Epithelial cell of proximal tubule (primary cell): ENCODE data around the gene SLC25A44. TPM values are rescaled to one million over a fixed set of nuclear protein-coding genes. Genes with fewer than 3 reads are reported as not detected.

Experiments
- DNase-seq: peaks from one replicate; pipeline ENCODE4 v3.0.0-alpha.2; 2011; ENCODE audit warnings: low read depth
- H3K4me3 ChIP-seq: 2 replicates; pipeline ENCODE4 v1.5.1; 2011; ENCODE audit warnings: low read depth, mild to moderate bottlenecking, low read length
- CTCF ChIP-seq: conservative IDR thresholded peaks from 2 replicates; pipeline ENCODE4 v1.5.1; 2012; ENCODE audit warnings: low read depth, mild to moderate bottlenecking, low read length
- total RNA-seq: library from RNA; depleted of rRNA; stranded (reverse); fragments of >200 nt; gene quantifications from 2 replicates; pipeline ENCODE4 v1.2.3, GENCODE V29; 2015

Gene SLC25A44
- total RNA-seq, 1 donor from 2014 or later, result 7.4 TPM

- H3K4me3 ChIP-seq, result no peak overlapping the region
- no peak for TF ChIP-seq CTCF
- DNase-seq, result no peak
Observed at GRCh38 chr1:156220226-156220625, 26.3 kb downstream of the SLC25A44 start.

DNA sequence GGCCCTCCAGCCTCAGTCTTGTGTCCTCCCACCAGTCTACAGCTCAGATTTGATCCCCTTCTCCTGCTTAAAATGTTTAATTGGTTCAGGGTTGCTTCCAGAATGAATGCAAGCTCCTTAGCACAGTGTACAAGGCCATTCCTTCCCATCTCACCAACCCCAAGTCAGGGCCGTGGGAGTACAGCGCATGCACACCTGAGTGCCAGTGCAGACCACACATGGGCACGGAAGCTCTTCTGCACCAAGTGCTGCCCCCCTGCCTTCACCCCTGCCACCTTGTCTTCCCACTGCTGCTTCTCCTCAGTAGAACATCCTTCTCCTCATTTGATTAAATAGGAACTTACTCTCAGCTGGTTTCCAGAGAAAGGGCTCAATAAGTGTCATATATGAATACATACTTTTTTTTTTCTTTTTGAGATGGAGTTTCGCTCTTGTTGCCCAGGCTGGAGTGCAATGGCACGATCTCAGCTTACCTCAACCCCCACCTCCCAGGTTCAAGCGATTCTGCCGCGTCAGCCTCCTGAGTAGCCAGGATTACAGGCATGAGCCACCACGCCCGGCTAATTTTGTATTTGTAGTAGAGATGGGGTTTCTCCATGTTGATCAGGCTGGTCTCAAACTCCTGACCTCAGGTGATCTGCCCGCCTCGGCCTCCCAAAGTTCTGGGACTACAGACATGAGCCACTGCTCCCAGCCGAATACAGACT is 28.2 kb downstream of the SLC25A44 start:
- no peak for TF ChIP-seq CTCF
- H3K4me3 ChIP-seq, result no peak overlapping the region
- no peak for DNase-seq

- H3K4me3 ChIP-seq, result no peak overlapping the region
- DNase-seq, result no peak
- no peak for TF ChIP-seq CTCF
Observed at GRCh38 chr1:156225677-156226014, 31.7 kb downstream of the SLC25A44 start.

DNA sequence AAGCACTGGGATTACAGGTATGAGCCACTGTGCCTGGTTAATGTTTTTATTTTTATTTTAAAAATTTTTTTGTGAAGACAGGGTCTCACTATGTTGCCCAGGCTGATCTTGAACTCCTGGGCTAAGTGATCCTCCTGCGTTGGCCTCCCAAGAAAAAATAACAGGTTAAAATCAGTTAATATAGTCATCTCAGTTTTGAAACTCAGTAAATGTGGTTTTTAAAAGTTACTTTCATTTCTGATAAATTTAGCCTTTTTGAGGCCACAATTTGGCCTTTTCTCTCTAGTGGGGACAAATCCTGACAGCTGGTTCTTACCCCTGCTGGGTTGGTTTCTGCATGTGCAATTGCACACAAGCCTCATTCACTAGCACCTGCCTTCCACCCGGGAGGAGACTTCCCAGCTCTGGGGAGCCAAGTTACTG is 32.2 kb downstream of the SLC25A44 start:
- H3K4me3 ChIP-seq, result no peak overlapping the region
- no peak for DNase-seq
- TF ChIP-seq CTCF, result no peak

DNA sequence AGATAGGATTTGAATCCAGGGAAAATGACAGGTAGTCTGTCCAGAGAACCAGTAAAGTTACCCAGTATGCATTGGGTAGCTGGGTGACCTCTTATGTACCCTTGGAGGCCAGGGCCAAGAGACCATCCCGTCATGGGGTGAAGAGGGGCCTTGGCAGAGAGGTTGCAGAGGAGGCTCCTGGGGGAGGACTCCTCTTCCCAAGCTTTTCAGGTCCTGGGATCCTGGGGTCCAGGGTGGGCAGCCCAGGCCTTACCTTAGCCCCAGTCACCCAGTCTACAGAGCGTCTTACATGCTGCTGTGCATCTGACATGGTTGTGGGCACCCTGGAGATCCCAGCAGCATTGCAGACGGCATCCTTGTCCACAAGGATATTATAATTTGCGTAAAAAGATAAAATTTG is 32.9 kb downstream of the SLC25A44 start:
- no peak overlapping the region for H3K4me3 ChIP-seq
- no peak for DNase-seq
- no peak for TF ChIP-seq CTCF

GRCh38 chr1:156228501-156228900 is 34.6 kb downstream of the SLC25A44 start:
- no peak for TF ChIP-seq CTCF
- H3K4me3 ChIP-seq, result no peak overlapping the region
- DNase-seq, result no peak

DNA sequence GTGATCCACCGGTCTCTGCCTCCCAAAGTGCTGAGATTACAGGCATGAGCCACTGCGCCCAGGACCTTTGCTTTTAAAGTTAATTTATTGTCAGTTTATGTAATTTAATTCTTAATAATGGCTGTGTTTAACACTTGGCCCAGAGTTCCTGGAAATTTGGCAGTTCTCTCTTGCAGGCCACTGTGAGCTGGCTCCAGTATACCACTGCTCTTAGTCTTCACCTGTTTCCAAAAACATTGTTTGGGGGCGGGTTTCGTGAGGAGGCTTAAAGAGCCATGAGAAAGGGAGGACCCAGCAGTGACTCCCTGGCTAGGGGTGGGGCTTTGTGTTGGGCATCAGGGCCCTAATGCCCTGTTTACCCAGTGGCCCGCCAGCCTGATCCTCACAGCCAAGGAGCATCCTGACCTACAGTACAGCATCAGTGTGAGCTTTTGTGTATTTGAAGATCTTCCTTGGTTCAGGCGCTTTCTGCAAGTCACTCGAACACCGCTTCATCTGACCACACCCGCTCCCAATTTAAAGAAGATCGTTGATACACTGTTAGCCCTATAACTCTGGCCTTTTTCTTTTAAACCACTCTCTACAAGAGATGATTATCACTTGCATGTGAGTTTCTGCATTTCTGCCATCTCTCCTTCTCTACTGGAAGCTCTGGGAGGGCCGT is 36.0 kb downstream of the SLC25A44 start:
- H3K4me3 ChIP-seq, result no peak overlapping the region
- no peak for TF ChIP-seq CTCF
- DNase-seq, result no peak
